ENCODE measurements around the gene ADARB1.

Gene ADARB1

DNA sequence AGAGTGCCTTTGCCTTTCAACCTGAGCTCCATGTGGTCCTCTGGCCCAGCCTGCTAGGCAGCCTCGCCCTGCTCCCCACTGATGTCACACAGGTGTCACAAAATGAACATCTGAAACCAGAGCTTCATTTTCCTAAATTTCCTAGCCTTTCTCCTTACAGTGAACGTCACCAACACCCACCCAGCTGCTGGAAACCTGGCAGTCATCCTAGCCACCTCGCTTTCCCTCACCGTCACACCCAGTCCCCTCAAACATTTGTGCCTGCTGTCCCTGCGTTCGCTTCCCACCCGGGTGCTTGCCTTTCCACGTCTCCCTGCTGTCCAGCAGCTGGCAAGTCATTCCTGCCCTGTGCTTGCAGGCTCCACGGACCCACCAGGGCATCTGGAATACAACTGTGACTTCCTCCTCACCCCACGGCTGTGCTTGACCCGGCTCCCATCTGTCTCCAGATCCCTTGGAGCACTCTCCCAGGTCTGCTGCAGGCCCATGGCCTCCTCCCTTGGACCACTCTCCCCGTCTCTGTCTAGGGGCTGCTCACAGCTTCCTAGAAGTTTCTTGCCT, 23.5 kb downstream of the ADARB1 start:
- DNase-seq: no peak

GRCh38 chr21:45098867-45099266, 24.5 kb downstream of the ADARB1 start:
- peak; percentile 14 for DNase-seq

GRCh38 chr21:45099571-45099970, 25.2 kb downstream of the ADARB1 start:
- no peak for DNase-seq

DNA sequence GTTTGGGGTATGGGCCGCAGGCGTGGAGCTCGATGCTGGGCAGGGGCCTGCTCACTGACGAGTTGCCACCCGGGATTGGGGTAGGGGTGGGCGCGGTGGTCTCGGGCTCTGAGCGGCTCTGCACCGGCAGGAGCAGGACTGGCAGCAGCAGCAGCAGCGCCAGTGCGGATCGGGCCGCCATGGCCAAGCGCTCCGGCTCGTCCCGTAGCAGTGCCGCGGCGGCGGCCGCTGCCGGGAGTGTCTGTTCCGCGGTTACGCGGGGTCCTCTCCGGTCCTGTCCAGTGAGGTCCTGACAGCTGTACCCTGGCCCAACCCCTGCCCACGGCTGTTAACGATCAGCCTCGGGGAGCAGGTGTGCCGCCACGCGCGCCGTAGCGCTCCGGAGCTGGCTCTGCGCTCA, 26.5 kb downstream of the ADARB1 start:
- DNase-seq: no peak

- DNase-seq: peak; percentile 71
These were observed 28.1 kb downstream of the ADARB1 start for GRCh38 chr21:45102391-45102932.

- DNase-seq: no peak
These were observed 29.7 kb downstream of the ADARB1 start for GRCh38 chr21:45103971-45104520.

DNA sequence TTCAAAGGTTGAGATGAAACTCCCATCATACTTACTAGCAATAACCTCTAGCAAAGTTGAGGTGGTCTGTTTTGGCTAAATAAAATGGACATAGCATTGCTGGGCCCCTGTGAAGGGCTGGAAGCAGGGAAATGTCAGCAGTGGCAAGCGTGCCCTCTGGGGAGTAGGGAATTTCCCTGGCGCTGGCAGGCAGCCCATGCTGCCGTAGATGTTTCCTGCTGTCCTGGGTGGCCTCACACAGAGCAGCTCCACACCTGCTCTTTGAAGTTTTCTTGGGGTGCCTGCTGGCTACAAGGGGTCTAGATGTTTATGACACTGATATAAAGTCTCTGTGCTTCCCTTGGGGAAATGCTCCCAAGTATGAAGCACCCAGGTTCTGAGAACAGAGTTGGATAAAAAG, 30.2 kb downstream of the ADARB1 start:
- no peak for DNase-seq

DNA sequence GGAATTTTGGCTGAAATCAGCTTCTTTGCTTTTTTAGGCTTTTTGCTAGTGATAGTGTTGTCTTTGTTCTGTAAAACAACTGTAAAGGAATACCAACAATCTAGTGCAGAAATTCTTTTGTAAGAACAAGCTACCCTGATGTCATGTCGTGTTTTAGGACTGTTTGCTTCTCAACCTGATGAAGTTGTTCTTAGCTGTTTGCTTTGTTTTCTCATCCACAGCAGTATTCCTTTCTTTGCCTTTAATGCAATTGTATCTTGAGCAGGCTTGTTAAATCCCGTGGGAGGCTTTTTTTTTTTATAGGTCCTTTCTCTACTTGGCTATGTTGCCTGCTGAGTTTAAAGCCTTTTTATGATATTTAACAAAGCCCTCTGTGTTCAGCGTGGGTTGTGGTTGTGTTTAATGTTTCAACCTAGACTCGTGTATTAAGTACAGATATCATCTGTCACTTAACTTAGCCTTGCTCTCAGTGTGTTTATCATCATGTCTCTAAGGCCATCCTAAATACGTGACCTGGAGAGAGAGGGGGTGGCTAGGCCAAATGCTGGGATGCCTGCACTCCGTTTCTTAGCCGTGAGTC, 31.6 kb downstream of the ADARB1 start:
- DNase-seq: no peak

GRCh38 chr21:45108034-45108790, 33.8 kb downstream of the ADARB1 start:
- DNase-seq: no peak

DNA sequence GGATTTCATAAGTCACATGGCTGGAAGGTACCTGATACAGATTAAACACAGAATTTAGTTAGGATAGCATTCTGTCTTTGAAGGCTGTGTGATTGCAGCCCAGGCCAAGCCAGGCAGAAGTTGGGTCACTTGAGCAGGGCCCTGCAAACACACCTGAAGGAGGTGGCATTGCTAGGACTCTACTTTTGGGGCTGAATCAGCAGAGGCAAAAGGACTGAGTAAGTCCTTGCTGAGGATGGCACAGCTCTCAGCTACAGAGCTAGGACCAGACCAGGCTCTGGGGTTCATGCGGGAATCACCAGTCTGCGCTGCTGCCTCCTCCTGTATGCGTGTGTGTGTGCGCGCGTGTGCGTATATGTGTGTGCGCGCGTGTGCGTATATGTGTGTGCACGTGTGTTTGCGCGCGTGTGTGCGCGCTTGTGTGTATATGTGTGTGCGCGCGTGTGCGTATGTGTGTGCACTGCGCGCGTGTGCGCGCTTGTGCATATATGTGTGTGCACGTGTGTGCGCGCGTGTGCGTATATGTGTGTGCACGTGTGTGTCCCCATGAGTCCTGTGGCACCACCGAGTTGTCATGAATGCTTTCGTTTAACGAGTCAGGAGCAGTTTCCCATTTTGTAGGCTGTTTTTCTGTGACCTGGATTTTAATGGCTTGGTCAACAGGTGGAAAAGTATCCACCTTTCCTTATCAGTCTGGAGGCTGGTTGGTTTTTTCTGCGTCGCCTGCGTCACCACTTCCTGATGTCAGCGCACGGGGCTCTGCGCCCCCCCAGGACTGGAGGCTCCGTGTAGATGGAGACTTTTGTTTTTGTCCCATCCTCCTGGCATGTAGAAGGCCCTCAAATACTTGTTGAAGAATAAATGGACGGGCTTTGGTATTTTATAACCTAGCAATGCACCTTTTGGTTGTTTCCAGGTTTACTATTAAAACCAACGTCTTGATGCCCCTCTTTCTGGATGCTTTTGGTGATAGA, 34.7 kb downstream of the ADARB1 start:
- no peak for DNase-seq

GRCh38 chr21:45109831-45110492, 35.6 kb downstream of the ADARB1 start:
- peak; percentile 35 for DNase-seq

GRCh38 chr21:45110873-45111624, 36.7 kb downstream of the ADARB1 start:
- DNase-seq: no peak

DNA sequence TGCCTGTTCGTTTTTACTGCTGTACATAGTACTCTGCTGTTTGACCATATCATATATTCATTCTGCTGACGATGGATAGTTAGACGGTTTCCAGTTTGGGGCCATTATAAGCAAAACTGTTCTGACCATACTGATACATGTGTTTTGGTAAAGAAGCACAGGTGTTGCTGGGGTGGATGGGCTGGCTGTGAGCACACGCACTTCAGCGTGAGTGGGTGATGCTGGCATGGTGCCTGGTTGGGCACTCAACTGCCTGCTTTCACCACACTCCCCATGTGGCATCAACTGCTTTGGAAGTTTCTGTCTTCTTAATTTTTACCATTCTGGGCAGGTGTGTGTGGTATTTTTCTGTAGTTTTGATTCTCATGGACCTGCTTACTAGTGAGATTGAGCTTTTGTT, 37.3 kb downstream of the ADARB1 start:
- no peak for DNase-seq

- DNase-seq: no peak
These were observed 38.0 kb downstream of the ADARB1 start for GRCh38 chr21:45112371-45112770.

DNA sequence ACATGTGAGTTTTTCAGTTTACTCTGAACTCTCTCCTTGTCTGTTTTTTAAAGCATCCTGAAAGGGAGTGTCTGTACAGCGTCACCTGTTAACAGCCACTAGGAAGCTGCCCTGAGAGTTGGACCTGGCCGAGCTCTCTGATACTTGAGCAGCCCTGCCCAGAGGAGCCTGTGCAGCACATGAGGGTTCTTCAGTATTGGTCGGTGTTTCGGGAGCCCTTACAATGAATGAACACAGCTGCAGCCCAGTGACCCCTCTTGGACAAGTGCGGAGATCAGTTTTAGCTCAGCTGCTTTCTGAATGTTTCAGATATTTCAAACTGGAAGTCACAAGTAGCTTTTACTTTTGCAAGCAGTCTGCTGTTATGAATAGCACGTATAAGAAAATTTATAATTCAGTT, 39.2 kb downstream of the ADARB1 start:
- no peak for DNase-seq

GRCh38 chr21:45114072-45114471, 39.7 kb downstream of the ADARB1 start:
- no peak for DNase-seq

- no peak for DNase-seq
These were observed 40.1 kb downstream of the ADARB1 start for GRCh38 chr21:45114475-45114874.

GRCh38 chr21:45115141-45115540, 40.8 kb downstream of the ADARB1 start:
- no peak for DNase-seq

DNA sequence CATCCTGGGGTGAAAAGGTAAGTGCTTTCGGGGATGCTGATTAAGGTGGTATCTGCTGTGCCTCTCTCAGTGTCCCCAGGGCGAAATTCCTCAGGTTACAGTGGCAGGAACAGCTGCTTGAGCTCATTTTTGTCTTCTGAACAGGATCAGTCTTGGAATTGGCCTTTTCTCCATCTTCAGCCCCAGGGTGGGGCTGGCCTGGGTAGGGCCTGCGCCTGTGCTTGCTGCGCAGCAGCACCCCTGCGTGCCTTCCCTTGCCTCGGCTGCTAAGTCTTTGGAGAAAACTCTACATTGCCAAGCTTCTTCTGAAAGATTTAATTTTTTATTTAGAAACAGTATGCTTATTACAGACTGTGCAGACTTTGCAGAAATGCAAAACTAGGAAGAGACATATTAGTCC, 41.7 kb downstream of the ADARB1 start:
- DNase-seq: no peak

DNA sequence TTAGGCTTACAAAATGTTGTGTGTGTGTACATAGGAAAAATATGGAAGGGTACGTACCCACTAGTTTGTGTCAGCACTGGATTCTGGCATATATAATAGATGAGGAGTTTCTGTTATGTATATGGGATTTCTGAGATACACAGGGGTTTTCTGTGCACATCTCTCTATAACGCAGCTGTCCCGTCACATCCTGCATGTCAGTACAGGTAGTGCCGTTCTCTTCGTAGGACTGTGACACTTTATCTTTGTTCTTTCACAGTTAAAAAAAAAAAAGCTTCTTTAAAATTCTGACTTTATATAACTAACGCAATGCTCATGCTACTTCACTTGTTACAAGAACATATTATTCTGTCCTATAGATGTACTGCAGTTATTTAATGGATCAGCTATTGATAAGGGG, 42.9 kb downstream of the ADARB1 start:
- no peak for DNase-seq

- no peak for DNase-seq
These were observed 43.7 kb downstream of the ADARB1 start for GRCh38 chr21:45118099-45118498.
